Upper lobe of right lung (tissue), 1 donor: ENCODE results near the gene LEAP2. TPM values are rescaled to one million over a fixed set of nuclear protein-coding genes. Genes with fewer than 3 reads are reported as not detected.

Experiments
- ATAC-seq: fragments of 200-7000 bp; cut with Tn5 transposase; one replicate; pipeline ENCODE4 v1.9.1; 2020; ENCODE audit warnings: mild to moderate bottlenecking, moderate library complexity
- DNase-seq: peaks from one replicate; pipeline ENCODE4 v3.0.0-alpha.2; 2020
- H3K27ac ChIP-seq: fragments of 200-600 bp; one replicate; pipeline ENCODE4 v1.8.0; 2022
- H3K27me3 ChIP-seq: fragments of 200-600 bp; one replicate; pipeline ENCODE4 v1.8.0; 2022; ENCODE audit warnings: mild to moderate bottlenecking
- H3K36me3 ChIP-seq: fragments of 200-600 bp; one replicate; pipeline ENCODE4 v1.8.0; 2022
- H3K4me1 ChIP-seq: fragments of 200-600 bp; one replicate; pipeline ENCODE4 v1.8.0; 2022
- H3K4me3 ChIP-seq: fragments of 200-600 bp; one replicate; pipeline ENCODE4 v1.8.0; 2022; ENCODE audit warnings: mild to moderate bottlenecking
- H3K9me3 ChIP-seq: fragments of 200-600 bp; one replicate; pipeline ENCODE4 v1.8.0; 2022
- intact Hi-C: fragments of 100-400 bp; cut with DNase I; formaldehyde crosslinking; loops from one replicate; pipeline ENCODE4 v1.11.0; 2022
- long read RNA-seq: library from polyadenylated mRNA; unstranded; transcript quantifications from one replicate; pipeline ENCODE4 v2.0.0, GENCODE V29; 2021
- total RNA-seq: library from RNA; stranded (reverse); fragmentation: NEBNext Ultra II Directional; extraction: Animal tissue kit (Norgen Biotek cat#: 25700); gene quantifications from one replicate; pipeline ENCODE4 v1.2.1, GENCODE V29; 2021
- TF ChIP-seq, protein P1 (sequence below): fragments of 200-600 bp; IDR thresholded peaks from one replicate; pipeline ENCODE4 v1.8.0; 2022; ENCODE audit warnings: antibody characterized with exemption
- donor health status: DM: no; HTN: yes; CAD: no; lungs with severe emphysema.

LEAP2 gene, protein sequence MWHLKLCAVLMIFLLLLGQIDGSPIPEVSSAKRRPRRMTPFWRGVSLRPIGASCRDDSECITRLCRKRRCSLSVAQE
- total RNA-seq: 0.69 TPM
- long read RNA-seq, partial matches to known transcripts: 0 of 5 reads
- long read RNA-seq, other reads (novel, unspliced or antisense): 4 of 5 reads

DNA sequence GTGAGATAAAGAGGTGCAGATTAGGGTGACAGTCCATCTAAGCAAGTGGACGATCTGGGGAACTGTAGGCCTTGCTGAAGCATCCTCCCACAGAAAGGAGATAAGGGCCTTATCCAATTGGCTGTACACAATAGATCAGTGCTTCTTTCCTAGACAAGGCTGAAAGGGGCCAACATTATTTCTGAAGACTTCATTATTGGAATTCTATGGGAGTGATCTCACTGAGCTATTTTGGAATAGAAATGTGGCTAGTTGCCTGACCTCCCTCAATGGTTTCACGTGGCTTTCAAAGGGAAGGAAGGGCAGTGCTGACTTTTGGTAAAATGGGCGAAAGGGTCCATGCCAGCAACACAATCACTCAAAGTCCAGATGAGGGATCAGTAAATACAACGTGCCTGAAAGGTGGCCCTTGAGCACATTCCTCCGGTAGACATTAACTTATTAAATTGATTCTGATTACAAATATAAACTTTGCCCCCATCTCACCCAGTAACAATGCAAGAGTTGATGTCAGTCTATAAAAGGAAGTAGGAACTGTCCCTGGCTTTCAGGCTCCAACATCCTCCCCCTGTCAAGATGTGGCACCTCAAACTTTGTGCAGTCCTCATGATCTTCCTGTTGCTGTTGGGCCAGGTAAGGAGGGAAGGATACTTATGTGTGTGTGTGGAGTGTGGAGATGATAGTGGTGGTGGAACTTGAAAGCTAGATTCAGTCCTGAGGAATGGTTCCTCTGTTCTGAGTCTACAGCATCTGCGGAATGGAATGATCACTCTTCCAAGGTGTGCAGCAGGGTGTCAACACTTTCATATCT, at the start of gene LEAP2:
LEAP2 (plus strand) TSS at position 550 of the 811 bp plus-strand sequence; CDS start at position 577, 27 bp downstream.
- H3K27ac ChIP-seq: no peak within 1 kb of the TSS
- H3K4me3 ChIP-seq: no peak within 1 kb of the TSS
- H3K9me3 ChIP-seq: no peaks in the 10 kb centered on the region
- TF ChIP-seq, protein P1, sequence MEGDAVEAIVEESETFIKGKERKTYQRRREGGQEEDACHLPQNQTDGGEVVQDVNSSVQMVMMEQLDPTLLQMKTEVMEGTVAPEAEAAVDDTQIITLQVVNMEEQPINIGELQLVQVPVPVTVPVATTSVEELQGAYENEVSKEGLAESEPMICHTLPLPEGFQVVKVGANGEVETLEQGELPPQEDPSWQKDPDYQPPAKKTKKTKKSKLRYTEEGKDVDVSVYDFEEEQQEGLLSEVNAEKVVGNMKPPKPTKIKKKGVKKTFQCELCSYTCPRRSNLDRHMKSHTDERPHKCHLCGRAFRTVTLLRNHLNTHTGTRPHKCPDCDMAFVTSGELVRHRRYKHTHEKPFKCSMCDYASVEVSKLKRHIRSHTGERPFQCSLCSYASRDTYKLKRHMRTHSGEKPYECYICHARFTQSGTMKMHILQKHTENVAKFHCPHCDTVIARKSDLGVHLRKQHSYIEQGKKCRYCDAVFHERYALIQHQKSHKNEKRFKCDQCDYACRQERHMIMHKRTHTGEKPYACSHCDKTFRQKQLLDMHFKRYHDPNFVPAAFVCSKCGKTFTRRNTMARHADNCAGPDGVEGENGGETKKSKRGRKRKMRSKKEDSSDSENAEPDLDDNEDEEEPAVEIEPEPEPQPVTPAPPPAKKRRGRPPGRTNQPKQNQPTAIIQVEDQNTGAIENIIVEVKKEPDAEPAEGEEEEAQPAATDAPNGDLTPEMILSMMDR: no peak
- intact Hi-C loops: no loop called here
- H3K4me1 ChIP-seq: peaks cover 20% of the 10 kb centered on the region
- H3K36me3 ChIP-seq: peaks cover 54% of the 10 kb centered on the region
- no peaks in the 10 kb centered on the region for H3K27me3 ChIP-seq
- ATAC-seq (peak; percentile 64), DNase-seq (no peak)

- TF ChIP-seq, protein P1: no peak
- no peaks in the 10 kb centered on the region for H3K27me3 ChIP-seq
- H3K9me3 ChIP-seq: no peaks in the 10 kb centered on the region
- no peak overlapping the region for H3K4me3 ChIP-seq
- DNase-seq: no peak
- intact Hi-C loops: no loop called here
- H3K27ac ChIP-seq: no peak overlapping the region
- ATAC-seq: no peak
- no peaks in the 10 kb centered on the region for H3K36me3 ChIP-seq
- peaks cover 16% of the 10 kb centered on the region for H3K4me1 ChIP-seq
Measured at GRCh38 chr5:132824426-132824825, 49.0 kb upstream of the LEAP2 start.

- H3K9me3 ChIP-seq: no peaks in the 10 kb centered on the region
- DNase-seq: no peak
- TF ChIP-seq, protein P1: no peak
Measured at GRCh38 chr5:132825033-132825833, 48.2 kb upstream of the LEAP2 start.

DNA sequence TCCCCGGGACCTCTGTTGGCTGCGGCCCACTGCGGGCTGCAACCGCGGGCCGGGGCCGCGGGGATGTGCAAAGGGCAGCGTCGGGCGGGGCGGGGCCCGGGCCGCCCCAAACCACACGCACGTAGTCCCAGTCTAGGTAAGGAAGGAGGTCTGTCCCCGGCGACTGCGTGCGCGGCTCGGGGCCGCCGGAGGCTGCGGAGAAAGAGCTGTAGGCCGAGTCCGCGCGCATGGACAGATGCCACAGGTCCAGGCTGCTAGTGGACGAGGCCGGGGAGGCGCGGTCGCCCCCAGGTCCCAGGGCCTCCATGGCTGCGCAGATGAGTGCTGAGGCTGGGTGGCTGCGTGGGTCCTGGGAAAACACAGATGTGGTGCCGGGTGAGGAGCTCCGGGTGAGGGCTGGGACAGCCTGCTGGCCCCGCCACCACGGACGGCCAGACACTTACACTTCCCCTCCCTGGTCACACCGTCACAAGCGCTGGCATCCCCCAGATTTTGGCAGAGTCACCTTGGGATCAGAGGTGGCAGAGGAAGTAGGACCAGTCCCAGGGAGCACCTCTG, 47.6 kb upstream of the LEAP2 start:
- Histone ChIP-seq H3K27ac (peak overlapping the region; percentile 24), H3K9me3 (no peaks in the 10 kb centered on the region), H3K4me1 (peaks cover 23% of the 10 kb centered on the region), H3K4me3 (peak overlapping the region; percentile 10), H3K27me3 (no peaks in the 10 kb centered on the region), H3K36me3 (no peaks in the 10 kb centered on the region)
- intact Hi-C loops: no loop called here
- TF ChIP-seq, protein P1: no peak
- DNase-seq (no peak), ATAC-seq (no peak)

More at GRCh38 chr5:132825033-132825833, 48.2 kb upstream of the LEAP2 start:
- H3K4me1 ChIP-seq: peaks cover 21% of the 10 kb centered on the region
- ATAC-seq: no peak
- peak overlapping the region; percentile 10 for H3K4me3 ChIP-seq
- H3K27ac ChIP-seq: no peak overlapping the region
- H3K27me3 ChIP-seq: no peaks in the 10 kb centered on the region
- H3K36me3 ChIP-seq: no peaks in the 10 kb centered on the region
- intact Hi-C loops: no loop called here

DNA sequence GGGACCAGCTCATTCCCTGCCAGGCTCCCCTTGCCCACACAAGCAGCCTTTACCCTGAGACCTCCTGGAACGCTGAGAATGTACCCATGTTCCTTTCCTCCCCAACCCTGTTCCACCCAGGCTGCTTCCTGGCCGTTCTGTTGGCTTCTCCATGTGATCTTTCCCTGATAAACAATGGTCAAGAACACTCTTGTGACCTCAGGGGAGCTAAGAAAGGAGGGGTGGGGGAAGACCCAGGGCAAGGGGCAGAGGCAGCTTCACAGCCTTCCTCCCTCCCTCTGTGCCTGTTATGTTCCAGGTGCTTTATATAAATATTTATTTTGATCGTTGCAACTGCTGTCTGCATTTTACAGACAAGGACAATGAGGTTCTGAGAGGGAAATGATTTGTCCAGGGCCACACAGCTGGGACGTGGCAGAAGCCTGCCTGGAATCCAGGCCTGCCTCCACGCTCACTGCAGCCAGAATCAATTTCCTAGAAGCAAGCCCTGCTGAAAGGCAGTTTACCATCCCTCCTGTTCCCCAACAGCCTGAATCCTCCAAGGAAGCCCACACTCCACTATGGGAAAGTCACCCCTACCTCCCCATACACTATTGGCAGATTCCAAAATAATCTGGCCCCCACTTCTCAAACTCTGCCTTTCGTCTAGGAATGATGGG, 46.9 kb upstream of the LEAP2 start:
- Histone ChIP-seq H3K9me3 (no peaks in the 10 kb centered on the region), H3K4me1 (peaks cover 29% of the 10 kb centered on the region), H3K36me3 (no peaks in the 10 kb centered on the region), H3K27me3 (no peaks in the 10 kb centered on the region), H3K4me3 (no peak overlapping the region), H3K27ac (peak overlapping the region; percentile 31)
- intact Hi-C loops: no loop called here
- ATAC-seq (no peak), DNase-seq (peak; percentile 51)
- TF ChIP-seq, protein P1: no peak
